Mononuclear cell (primary cell): Measurements from ENCODE around the gene WDR7. TPM values are rescaled to one million over a fixed set of nuclear protein-coding genes. Genes with fewer than 3 reads are reported as not detected.
A peak's percentile ranks its signal among the peaks of the same experiment; 100 is the strongest.
"Not testable (repeated sequence)": the region's sequence is repeated elsewhere in the genome, so short reads cannot be mapped to it uniquely, and the experiment has no call there.

Source experiments
- H3K27me3 ChIP-seq: 2 replicates; pipeline ENCODE4 v1.6.0; 2011; ENCODE audit warnings: low read length, control low read depth; ENCODE audit not compliant: insufficient read depth
- H3K4me1 ChIP-seq: 2 replicates; pipeline ENCODE4 v1.5.1; 2011; ENCODE audit warnings: mild to moderate bottlenecking, low read length, control low read depth; ENCODE audit not compliant: insufficient read depth
- H3K4me3 ChIP-seq: 2 replicates; pipeline ENCODE4 v1.5.1; 2011; ENCODE audit warnings: mild to moderate bottlenecking, low read length, moderate library complexity
- H3K9me3 ChIP-seq: 2 replicates; pipeline ENCODE4 v1.5.1; 2011; ENCODE audit warnings: low read depth, mild to moderate bottlenecking, control low read depth, low read length
- total RNA-seq: library from RNA; depleted of rRNA; stranded (reverse); fragments of >200 nt; gene quantifications from one replicate; pipeline ENCODE4 v1.2.3, GENCODE V29; 2012

WDR7 gene
- total RNA-seq, 1 donor = 52.7 TPM

GRCh38 chr18:56645415-56646016, 5.6 kb upstream of the WDR7 start:
- H3K27me3 ChIP-seq = no peaks in the 10 kb centered on the region
- H3K4me1 ChIP-seq = peaks cover 13% of the 10 kb centered on the region
- H3K4me3 ChIP-seq = no peak overlapping the region
- H3K9me3 ChIP-seq = no peaks in the 10 kb centered on the region

DNA sequence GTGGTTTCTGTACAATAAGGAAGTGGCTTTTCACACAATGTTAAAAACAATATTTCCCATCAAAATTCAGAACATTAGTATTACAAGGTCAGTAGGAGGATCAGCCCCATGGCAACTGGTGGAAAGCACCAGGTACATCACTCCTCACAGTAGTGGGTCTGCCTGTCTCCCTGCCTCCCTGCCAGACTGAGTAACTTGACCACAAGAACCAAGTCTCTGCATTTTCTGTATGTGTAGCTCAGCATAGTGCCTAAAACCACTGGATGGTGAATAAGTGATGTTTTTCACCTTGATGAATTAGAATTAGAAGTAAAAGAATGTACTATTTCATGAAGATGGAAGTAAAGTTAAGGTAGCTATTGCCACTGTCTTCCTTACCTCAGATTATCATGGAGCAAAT, 4.1 kb upstream of the WDR7 start:
- H3K9me3 ChIP-seq = no peaks in the 10 kb centered on the region
- peaks cover 21% of the 10 kb centered on the region for H3K4me1 ChIP-seq
- no peaks in the 10 kb centered on the region for H3K27me3 ChIP-seq
- H3K4me3 ChIP-seq = no peak overlapping the region

GRCh38 chr18:56647951-56648893, 2.9 kb upstream of the WDR7 start:
- Histone ChIP-seq H3K27me3 (no peaks in the 10 kb centered on the region), H3K4me1 (peaks cover 31% of the 10 kb centered on the region), H3K4me3 (no peak overlapping the region), H3K9me3 (no peaks in the 10 kb centered on the region)

DNA sequence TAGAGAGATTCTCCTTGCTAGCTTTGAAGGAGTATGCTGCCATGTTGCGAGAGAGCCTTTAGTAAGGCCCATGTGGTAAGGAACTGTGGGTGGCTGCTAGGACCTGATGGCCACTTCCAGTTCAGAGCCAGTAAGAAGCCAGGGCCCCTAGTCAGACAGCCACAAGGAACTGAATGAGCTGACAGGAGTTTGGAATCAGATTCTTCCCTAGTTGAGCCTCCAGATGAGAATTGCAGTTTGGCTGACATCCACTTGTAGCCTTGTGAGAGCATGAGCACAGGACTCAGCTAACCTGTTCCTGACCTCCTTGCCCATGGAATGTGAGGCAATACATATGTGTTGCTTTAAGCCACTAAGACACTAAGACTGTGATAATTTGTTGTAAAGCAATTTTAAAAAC, 1.2 kb upstream of the WDR7 start:
- H3K4me3 ChIP-seq = no peak overlapping the region

GRCh38 chr18:56651771-56652092, 573 bp downstream of the WDR7 start:
- Histone ChIP-seq H3K9me3 (no peaks in the 10 kb centered on the region), H3K4me1 (peaks cover 47% of the 10 kb centered on the region), H3K4me3 (peak overlapping the region; percentile 70), H3K27me3 (no peaks in the 10 kb centered on the region)

More for the DNA sequence above, 1.2 kb upstream of the WDR7 start:
- no peaks in the 10 kb centered on the region for H3K9me3 ChIP-seq
- H3K27me3 ChIP-seq = no peaks in the 10 kb centered on the region
- peaks cover 38% of the 10 kb centered on the region for H3K4me1 ChIP-seq

DNA sequence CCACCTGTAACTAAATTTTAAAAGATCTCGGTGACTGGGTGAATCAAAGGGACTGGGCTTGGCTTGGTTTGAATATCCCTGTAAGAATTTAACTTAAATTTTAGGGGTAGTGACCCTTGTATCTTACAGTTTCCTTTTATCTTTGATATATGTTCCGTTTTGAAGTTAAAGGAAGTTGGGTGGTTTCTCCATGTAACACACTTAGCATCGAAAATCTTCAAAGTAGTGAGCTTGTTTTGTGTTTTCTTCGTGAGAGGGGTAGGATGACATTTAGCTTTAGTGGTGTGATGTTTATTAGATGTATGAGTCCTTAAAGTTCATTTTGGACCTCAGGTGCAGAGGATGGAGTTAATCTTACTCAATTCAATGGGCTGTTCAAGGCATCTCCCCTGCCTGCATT, 1.6 kb downstream of the WDR7 start:
- H3K9me3 ChIP-seq = no peaks in the 10 kb centered on the region
- no peaks in the 10 kb centered on the region for H3K27me3 ChIP-seq
- H3K4me3 ChIP-seq = no peak overlapping the region
- H3K4me1 ChIP-seq = peaks cover 45% of the 10 kb centered on the region

GRCh38 chr18:56654280-56654679, 3.1 kb downstream of the WDR7 start:
- H3K27me3 ChIP-seq, H3K4me3 ChIP-seq, H3K9me3 ChIP-seq: not testable (repeated sequence)
- H3K4me1 ChIP-seq = peaks cover 40% of the 10 kb centered on the region

GRCh38 chr18:56658261-56658660, 7.1 kb downstream of the WDR7 start:
- no peak overlapping the region for H3K4me3 ChIP-seq
- no peaks in the 10 kb centered on the region for H3K9me3 ChIP-seq
- peaks cover 20% of the 10 kb centered on the region for H3K4me1 ChIP-seq
- no peaks in the 10 kb centered on the region for H3K27me3 ChIP-seq

DNA sequence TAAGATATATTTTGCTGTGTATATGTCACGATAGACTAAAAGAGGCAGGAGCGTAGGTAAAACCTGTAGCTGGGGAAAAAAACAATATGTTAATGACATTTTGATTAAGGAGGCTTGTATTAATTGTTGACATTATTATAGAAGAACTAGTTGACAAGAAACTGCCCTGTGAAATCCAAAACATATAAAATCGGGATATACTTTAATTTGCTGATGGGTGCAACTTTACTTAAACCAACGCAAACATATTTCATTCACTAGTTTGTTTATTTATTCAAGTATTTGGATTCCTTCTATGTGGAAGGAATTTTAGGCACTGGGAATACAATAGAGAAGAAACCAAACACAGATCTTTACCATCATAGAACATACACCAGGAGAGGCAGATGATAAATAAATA, 8.0 kb downstream of the WDR7 start:
- Histone ChIP-seq H3K4me1 (peaks cover 16% of the 10 kb centered on the region), H3K9me3 (no peaks in the 10 kb centered on the region), H3K4me3 (no peak overlapping the region), H3K27me3 (no peaks in the 10 kb centered on the region)

DNA sequence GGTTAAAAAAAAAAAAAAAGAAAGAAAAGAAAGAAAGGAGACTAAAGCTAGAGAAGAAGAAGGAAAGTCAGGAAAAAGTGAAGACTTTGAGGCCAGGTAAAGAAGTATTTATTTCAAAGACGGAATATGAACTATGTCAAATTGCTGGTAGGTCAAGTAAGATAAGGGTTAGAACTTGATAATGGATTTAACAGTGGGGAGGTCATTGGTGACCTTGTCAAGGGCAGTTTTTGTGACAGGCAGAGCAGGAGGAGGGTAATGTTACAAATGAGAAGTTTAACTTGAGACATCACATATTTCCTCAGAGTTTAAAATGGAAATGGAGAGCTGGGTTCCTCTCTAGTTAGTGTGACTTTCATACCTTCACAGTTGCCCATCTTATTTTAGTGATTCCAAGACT, 9.5 kb downstream of the WDR7 start:
- no peaks in the 10 kb centered on the region for H3K27me3 ChIP-seq
- peaks cover 6% of the 10 kb centered on the region for H3K4me1 ChIP-seq
- H3K4me3 ChIP-seq = no peak overlapping the region
- no peaks in the 10 kb centered on the region for H3K9me3 ChIP-seq

DNA sequence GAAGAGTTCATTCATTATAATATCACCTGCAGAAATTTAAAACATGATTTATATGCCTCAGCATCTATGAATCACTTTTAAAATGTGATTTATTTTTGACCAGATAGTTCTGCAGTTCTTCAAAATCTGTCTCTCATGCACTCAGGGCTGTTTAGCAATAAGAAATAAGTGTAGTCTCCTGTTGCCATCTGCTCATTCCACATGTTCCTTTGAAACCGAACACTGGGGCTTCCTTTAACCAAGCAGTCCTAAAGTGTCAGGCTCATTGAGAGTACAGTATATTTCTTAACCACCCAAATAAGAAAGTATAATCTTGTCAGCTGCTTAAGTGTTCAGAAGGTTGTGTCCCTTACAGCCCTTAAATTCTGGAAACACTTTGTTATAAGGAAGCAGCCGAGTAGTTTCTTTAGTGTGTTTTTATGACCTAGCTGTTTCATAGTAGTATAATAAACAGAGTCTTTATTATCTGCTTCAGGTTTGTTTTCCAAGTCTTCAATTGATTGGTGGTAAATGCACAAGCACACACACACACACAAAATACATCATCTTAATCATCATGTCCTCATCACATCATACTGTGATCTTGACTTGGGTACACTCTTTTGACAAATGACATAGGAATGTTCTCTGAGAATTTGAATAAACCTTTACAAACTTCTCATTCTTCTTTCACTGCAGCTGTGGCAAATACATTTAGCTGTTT, 10.4 kb downstream of the WDR7 start:
- no peaks in the 10 kb centered on the region for H3K27me3 ChIP-seq
- H3K4me1 ChIP-seq = no peaks in the 10 kb centered on the region
- no peaks in the 10 kb centered on the region for H3K9me3 ChIP-seq
- no peak overlapping the region for H3K4me3 ChIP-seq

GRCh38 chr18:56662063-56662408, 10.9 kb downstream of the WDR7 start:
- H3K4me1 ChIP-seq = peaks cover 3% of the 10 kb centered on the region
- no peaks in the 10 kb centered on the region for H3K9me3 ChIP-seq
- H3K27me3 ChIP-seq = no peaks in the 10 kb centered on the region
- no peak overlapping the region for H3K4me3 ChIP-seq

GRCh38 chr18:56662502-56662901, 11.3 kb downstream of the WDR7 start:
- no peaks in the 10 kb centered on the region for H3K27me3 ChIP-seq
- H3K4me3 ChIP-seq = no peak overlapping the region
- no peaks in the 10 kb centered on the region for H3K9me3 ChIP-seq
- H3K4me1 ChIP-seq = peaks cover 4% of the 10 kb centered on the region

GRCh38 chr18:56662902-56663301, 11.7 kb downstream of the WDR7 start:
- no peak overlapping the region for H3K4me3 ChIP-seq
- peaks cover 4% of the 10 kb centered on the region for H3K4me1 ChIP-seq
- H3K27me3 ChIP-seq = no peaks in the 10 kb centered on the region
- H3K9me3 ChIP-seq = no peaks in the 10 kb centered on the region

DNA sequence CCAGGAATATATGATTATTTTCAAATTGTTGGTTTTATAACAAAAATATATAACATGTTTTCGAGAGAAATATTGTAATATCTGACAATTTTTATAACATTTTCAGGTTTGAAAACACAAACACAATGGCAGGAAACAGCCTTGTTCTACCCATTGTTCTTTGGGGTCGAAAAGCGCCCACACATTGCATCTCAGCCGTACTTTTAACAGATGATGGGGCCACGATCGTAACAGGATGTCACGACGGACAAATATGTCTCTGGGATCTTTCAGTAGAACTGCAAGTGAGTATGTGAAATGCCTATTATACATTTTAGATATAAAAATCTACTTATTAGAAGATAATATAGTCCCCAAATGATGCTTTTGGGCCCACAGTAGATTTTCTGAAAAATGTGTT, 21.2 kb downstream of the WDR7 start:
- Histone ChIP-seq H3K4me1 (peaks cover 7% of the 10 kb centered on the region), H3K9me3 (no peaks in the 10 kb centered on the region), H3K4me3 (no peak overlapping the region), H3K27me3 (no peaks in the 10 kb centered on the region)
